ENCODE data around the gene ASS1. TPM values are rescaled to one million over a fixed set of nuclear protein-coding genes. Genes with fewer than 3 reads are reported as not detected.

ASS1 gene
- total RNA-seq, 2 donors from 2014 or later: not detected

DNA sequence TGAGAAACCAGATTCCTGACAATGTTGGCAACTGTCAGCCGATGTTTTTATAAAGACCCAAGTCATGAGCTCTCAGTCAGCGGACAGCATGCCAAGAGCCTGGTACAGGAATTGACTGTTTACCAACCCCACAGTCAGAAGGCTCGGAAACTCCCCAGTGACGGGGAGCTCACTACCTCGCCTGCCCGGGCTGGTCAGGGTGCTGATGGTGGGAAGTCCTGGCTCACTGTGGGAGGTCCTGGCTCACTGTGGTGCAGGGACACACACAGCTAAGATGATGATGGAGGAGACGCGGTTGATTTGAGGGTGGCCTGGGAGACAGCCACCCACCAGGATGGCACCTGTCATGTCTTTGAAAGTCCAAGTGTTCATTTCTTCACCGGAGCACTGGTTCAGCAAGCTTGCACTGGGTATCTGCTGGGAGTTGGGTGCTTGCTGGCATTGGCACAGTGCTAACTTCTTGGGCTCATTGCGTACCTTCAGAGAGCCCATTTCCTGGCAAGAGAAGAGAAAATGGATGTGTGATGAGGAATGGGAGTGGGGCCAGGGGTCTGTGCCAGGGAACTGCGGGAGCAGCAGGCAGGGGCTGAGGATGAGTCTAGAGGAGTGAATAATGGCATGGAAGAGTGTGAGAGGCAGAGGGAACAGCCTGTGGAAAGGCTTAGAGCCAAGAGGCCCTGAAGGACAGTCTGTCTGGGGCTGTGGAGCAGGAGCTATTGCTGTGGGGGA, 15.3 kb downstream of the ASS1 start:
- H3K4me1 Mint-ChIP-seq (ENCODE audit: low read depth in 2 of 2): no peaks in the 10 kb centered on the region
- no peaks in the 10 kb centered on the region for H3K36me3 Mint-ChIP-seq
- no peak overlapping the region for H3K27ac Mint-ChIP-seq
- ATAC-seq: no peak
- no peak overlapping the region for H3K4me3 Mint-ChIP-seq
- no peak for DNase-seq (ENCODE audit: low spot score)
- H3K9me3 Mint-ChIP-seq: no peaks in the 10 kb centered on the region
- peaks cover 8 to 12% of the 10 kb centered on the region in 2 donors for H3K27me3 Mint-ChIP-seq

GRCh38 chr9:130461218-130461630, 16.5 kb downstream of the ASS1 start:
- no peaks in the 10 kb centered on the region for H3K9me3 Mint-ChIP-seq
- H3K27me3 Mint-ChIP-seq: peaks cover 8 to 12% of the 10 kb centered on the region in 2 donors
- no peak for DNase-seq (ENCODE audit: low spot score)
- H3K4me1 Mint-ChIP-seq (ENCODE audit: low read depth in 2 of 2): no peaks in the 10 kb centered on the region
- H3K27ac Mint-ChIP-seq: no peak overlapping the region
- H3K4me3 Mint-ChIP-seq: no peak overlapping the region
- no peaks in the 10 kb centered on the region for H3K36me3 Mint-ChIP-seq
- peak; percentile 57 to 63 for ATAC-seq

GRCh38 chr9:130461731-130462130, 17.0 kb downstream of the ASS1 start:
- Mint-ChIP-seq H3K9me3 (no peaks in the 10 kb centered on the region), H3K36me3 (no peaks in the 10 kb centered on the region), H3K27me3 (peaks cover 8 to 12% of the 10 kb centered on the region in 2 donors), H3K4me1 (ENCODE audit: low read depth in 2 of 2) (no peaks in the 10 kb centered on the region), H3K4me3 (no peak overlapping the region), H3K27ac (no peak overlapping the region)
- ATAC-seq (no peak), DNase-seq (ENCODE audit: low spot score) (no peak)

DNA sequence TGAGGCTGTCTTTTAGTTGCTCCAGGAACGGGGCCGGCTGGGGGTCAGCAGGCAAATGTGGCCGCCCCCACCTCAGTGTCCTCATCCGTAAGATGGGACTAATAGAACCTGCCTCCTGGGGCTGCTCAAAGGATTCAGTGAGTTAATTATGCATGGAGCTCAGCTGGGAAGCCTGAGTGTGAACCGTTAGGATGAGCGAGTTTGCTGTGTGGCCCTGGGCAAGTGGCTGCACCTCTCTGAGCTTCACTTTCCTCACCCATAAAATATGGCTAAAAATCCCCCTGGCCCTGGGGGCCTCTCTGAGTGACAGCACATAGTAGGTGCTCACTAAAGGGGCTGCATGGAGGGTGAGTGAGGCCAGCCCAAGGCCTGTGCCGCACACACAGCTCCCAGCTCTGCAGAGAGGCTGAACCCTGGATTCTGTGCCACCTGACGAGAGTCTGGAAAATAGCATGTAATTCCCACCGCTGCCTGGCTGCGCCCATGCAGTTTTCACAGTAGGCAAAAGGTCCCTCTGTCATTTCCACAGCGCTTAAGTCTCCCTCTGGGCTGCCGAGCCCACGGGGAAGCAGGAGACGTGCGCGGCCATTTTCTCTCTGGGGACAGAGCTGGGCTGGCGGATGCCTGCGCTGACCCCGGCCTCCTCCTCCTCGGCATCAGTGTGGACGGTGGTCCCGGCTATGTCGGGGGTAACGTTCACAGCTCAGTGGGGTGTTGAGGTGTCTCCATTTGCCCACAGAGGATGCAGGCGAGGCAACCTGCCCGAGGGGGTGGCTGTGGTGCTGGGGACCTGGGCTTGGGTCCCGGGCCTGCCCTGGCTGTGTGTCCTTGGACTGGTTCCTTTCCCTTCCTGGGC, 18.2 kb downstream of the ASS1 start:
- ATAC-seq: no peak
- H3K36me3 Mint-ChIP-seq: no peaks in the 10 kb centered on the region
- peak; percentile 46 for DNase-seq (ENCODE audit: low spot score)
- H3K4me3 Mint-ChIP-seq: no peak overlapping the region
- H3K4me1 Mint-ChIP-seq (ENCODE audit: low read depth in 2 of 2): no peaks in the 10 kb centered on the region
- no peaks in the 10 kb centered on the region for H3K9me3 Mint-ChIP-seq
- H3K27me3 Mint-ChIP-seq: peaks cover 8 to 19% of the 10 kb centered on the region in 2 donors
- H3K27ac Mint-ChIP-seq: no peak overlapping the region

GRCh38 chr9:130463763-130464745, 19.3 kb downstream of the ASS1 start:
- peaks cover 8 to 20% of the 10 kb centered on the region in 2 donors for H3K27me3 Mint-ChIP-seq
- DNase-seq (ENCODE audit: low spot score) (peak; percentile 39), ATAC-seq (no peak)
- H3K4me3 Mint-ChIP-seq: no peak overlapping the region
- no peaks in the 10 kb centered on the region for H3K4me1 Mint-ChIP-seq (ENCODE audit: low read depth in 2 of 2)
- no peak overlapping the region for H3K27ac Mint-ChIP-seq
- H3K36me3 Mint-ChIP-seq: no peaks in the 10 kb centered on the region
- H3K9me3 Mint-ChIP-seq: no peaks in the 10 kb centered on the region

- Mint-ChIP-seq H3K9me3 (no peaks in the 10 kb centered on the region), H3K27ac (no peak overlapping the region), H3K27me3 (peaks cover 1 to 10% of the 10 kb centered on the region in 2 donors), H3K4me3 (no peak overlapping the region), H3K36me3 (no peaks in the 10 kb centered on the region), H3K4me1 (ENCODE audit: low read depth in 2 of 2) (no peaks in the 10 kb centered on the region)
- DNase-seq (ENCODE audit: low spot score): no peak
- no peak for ATAC-seq
Observed at GRCh38 chr9:130465383-130466096, 20.8 kb downstream of the ASS1 start.

- Mint-ChIP-seq H3K36me3 (no peaks in the 10 kb centered on the region), H3K27me3 (peaks cover 0 to 18% of the 10 kb centered on the region in 2 donors), H3K4me3 (no peak overlapping the region), H3K9me3 (no peaks in the 10 kb centered on the region), H3K27ac (no peak overlapping the region), H3K4me1 (ENCODE audit: low read depth in 2 of 2) (no peaks in the 10 kb centered on the region)
- DNase-seq (ENCODE audit: low spot score) (no peak), ATAC-seq (no peak)
Observed at GRCh38 chr9:130466537-130467217, 21.9 kb downstream of the ASS1 start.

DNA sequence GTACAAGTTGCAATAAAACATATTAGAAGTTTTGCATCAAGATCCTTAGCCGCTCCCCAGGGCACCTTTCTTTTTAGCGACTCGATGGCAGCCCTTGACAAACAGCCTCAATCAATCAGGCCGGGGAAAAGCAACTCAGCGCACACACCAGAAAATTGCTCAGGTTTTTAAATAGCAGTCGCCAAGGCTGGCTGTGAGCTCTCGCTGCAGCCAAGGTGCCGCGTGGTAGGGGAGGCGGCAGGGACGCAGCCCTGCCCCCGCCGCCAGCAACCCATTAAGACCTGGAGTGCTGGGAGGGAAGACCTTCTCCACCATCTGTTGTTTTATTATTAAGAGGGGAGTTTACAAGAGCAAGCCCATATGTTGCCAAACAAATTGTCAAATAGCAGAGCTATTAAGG, 22.6 kb downstream of the ASS1 start:
- DNase-seq (ENCODE audit: low spot score) (no peak), ATAC-seq (no peak)
- H3K27ac Mint-ChIP-seq: no peak overlapping the region
- H3K4me3 Mint-ChIP-seq: no peak overlapping the region
- no peaks in the 10 kb centered on the region for H3K4me1 Mint-ChIP-seq (ENCODE audit: low read depth in 2 of 2)
- H3K9me3 Mint-ChIP-seq: no peaks in the 10 kb centered on the region
- peaks cover 0 to 19% of the 10 kb centered on the region in 2 donors for H3K27me3 Mint-ChIP-seq
- no peaks in the 10 kb centered on the region for H3K36me3 Mint-ChIP-seq

GRCh38 chr9:130468566-130468965, 23.8 kb downstream of the ASS1 start:
- H3K9me3 Mint-ChIP-seq: no peaks in the 10 kb centered on the region
- no peak overlapping the region for H3K27ac Mint-ChIP-seq
- DNase-seq (ENCODE audit: low spot score) (no peak), ATAC-seq (no peak)
- H3K4me3 Mint-ChIP-seq: no peak overlapping the region
- H3K27me3 Mint-ChIP-seq: peaks cover 0 to 21% of the 10 kb centered on the region in 2 donors
- no peaks in the 10 kb centered on the region for H3K36me3 Mint-ChIP-seq
- no peaks in the 10 kb centered on the region for H3K4me1 Mint-ChIP-seq (ENCODE audit: low read depth in 2 of 2)

DNA sequence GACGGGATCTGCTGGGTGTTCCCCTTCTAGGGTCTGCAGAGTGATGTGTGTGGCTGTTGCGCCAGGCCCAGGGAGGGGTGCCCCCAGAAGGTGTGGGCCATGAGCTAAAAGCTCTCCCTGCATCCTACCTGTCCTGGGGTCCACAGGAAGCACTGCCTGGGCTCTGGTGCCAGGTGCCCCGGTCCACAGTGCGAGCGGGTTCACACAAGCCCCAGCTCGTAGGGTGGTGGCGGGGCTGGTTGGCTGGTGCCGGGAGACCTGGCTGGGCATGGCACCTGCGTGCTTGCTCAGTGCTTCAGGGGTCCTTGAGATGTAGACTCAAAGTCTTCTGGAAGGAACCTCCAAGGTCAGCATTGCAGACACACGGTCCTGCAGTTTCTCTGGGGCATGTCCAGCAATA, 25.5 kb downstream of the ASS1 start:
- H3K36me3 Mint-ChIP-seq: no peaks in the 10 kb centered on the region
- H3K4me1 Mint-ChIP-seq (ENCODE audit: low read depth in 2 of 2): no peaks in the 10 kb centered on the region
- H3K9me3 Mint-ChIP-seq: no peaks in the 10 kb centered on the region

DNA sequence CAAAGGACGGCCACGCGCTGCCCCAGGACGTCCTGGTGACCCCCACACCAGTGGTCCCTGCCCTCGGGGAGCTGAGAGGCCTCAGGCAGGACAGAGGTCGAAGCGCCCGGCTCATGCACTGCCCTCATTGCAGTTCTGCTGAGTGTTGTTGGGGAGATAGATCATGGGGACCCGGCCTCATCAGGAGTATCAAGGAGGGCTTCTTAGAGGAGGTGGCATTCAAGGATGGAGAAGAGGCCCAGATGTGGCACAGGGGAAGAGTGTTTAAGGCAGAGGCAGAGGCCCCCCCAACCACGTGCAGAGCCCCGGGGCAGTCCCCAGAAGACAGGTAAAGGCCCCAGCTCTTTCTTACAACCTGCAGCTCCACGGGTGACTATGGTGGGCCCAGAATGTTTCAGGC, 26.2 kb downstream of the ASS1 start:
- DNase-seq (ENCODE audit: low spot score) (no peak), ATAC-seq (no peak)
- peaks cover 0 to 23% of the 10 kb centered on the region in 2 donors for H3K27me3 Mint-ChIP-seq
- no peaks in the 10 kb centered on the region for H3K36me3 Mint-ChIP-seq
- no peaks in the 10 kb centered on the region for H3K9me3 Mint-ChIP-seq
- no peak overlapping the region for H3K4me3 Mint-ChIP-seq
- H3K4me1 Mint-ChIP-seq (ENCODE audit: low read depth in 2 of 2): no peaks in the 10 kb centered on the region
- no peak overlapping the region for H3K27ac Mint-ChIP-seq

More for the DNA sequence above, 25.5 kb downstream of the ASS1 start:
- Mint-ChIP-seq H3K27ac (no peak overlapping the region), H3K4me3 (no peak overlapping the region), H3K27me3 (peaks cover 0 to 23% of the 10 kb centered on the region in 2 donors)
- ATAC-seq: no peak
- no peak for DNase-seq (ENCODE audit: low spot score)

GRCh38 chr9:130471411-130472183, 26.8 kb downstream of the ASS1 start:
- DNase-seq (ENCODE audit: low spot score): no peak
- Mint-ChIP-seq H3K27me3 (peaks cover 0 to 23% of the 10 kb centered on the region in 2 donors), H3K36me3 (no peaks in the 10 kb centered on the region), H3K4me1 (ENCODE audit: low read depth in 2 of 2) (no peaks in the 10 kb centered on the region), H3K27ac (no peak overlapping the region), H3K9me3 (no peaks in the 10 kb centered on the region), H3K4me3 (no peak overlapping the region)
- ATAC-seq: no peak
